ENCODE measurements around the gene MRPL30.
"Not testable (repeated sequence)": the region's sequence is repeated elsewhere in the genome, so short reads cannot be mapped to it uniquely, and the experiment has no call there.

MRPL30 gene

DNA sequence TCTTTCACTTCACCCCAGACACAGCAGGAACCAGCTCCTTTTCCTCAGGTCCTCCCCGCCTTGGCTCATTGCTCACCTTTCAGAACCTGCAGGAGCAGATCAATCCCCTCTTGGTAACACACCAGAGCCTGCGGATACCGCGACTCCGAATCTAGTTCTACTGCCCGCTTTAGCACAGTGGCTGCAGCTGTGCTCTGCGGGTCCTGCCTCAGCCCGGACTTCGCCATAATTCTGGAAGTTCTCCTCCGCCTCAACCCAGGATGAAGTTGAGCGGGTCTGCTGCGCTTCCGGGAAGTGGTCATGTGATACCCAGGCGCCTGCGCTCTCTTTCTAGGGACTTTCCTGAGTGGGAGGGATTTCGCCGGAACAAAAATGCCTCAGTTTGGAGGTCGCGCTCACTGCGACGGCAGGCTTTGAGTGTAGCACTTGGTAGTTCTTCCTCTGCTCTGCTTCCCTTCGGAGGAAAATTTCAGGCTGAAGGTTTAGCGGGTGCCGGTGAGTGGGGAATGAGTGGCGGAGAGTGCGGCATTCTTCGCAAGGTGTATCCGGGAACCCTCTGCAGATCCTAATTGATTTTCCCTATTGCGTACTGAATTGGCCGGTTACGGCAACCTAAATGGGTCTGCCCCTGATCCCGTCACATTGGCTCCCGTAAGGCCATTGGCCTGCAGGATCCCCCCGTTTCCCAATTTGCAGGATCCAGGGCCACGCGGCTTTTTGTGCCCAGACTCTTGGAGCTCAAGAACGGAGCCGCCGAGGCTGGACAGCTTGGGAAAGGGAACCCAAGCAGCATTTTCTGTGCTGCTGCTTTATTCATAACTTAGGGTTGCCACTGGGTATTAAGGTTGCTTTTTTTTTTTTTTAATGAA, at the start of gene MRPL30, which contains the start of gene MITD1:
TSS of gene MRPL30 (plus strand) at position 430 of the 869 bp plus-strand sequence. CDS start 5,020 bp downstream, outside the sequence.
TSS of gene MITD1 (minus strand) at position 304 of the 869 bp plus-strand sequence. CDS start at position 227, 77 bp downstream.
- no peaks in the 10 kb centered on the region for H3K27me3 ChIP-seq
- peaks cover 25% of the 10 kb centered on the region for H3K4me1 ChIP-seq
- H3K4me2 ChIP-seq: peak within 1 kb of the TSS; percentile 90
- peak within 1 kb of the TSS; percentile 78 for H3K27ac ChIP-seq
- H4K20me1 ChIP-seq: peaks cover 42% of the 10 kb centered on the region
- no peak for TF ChIP-seq Cebpa-rat (IDR thresholded peaks at IDR 0.05)
- peaks cover under 1% of the 10 kb centered on the region; the same call in 1 of the 2 replicates for H3K36me3 ChIP-seq
- peak within 1 kb of the TSS; percentile 84 for H3K9ac ChIP-seq
- H3K9me3 ChIP-seq: no peaks in the 10 kb centered on the region
- H3K4me3 ChIP-seq: peak within 1 kb of the TSS; percentile 86

DNA sequence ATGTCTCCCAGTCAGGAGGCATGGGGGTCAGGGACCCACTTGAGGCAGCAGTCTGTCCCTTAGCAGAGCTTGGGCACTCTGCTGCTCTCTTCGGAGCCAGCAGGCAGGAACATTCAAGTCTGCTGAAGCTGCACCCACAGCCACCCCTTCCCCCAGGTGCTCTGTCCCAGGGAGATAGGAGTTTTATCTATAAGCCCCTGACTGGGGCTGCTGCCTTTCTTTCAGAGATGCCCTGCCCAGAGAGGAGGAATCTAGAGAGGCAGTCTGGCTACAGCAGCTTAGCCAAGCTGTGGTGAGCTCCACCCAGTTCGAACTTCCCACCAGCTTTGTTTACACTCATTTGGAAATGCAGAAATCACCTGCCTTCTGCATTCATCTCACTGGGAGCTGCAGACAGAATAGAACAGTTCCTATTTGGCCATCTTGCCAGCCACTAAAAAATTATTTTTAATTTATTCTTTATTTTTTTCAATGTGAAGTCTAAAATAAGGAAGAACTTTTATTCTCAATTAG, 45.9 kb upstream of the MRPL30 start:
- H3K36me3 ChIP-seq, H3K27ac ChIP-seq, H3K4me3 ChIP-seq, H3K9ac ChIP-seq, H3K4me1 ChIP-seq, H3K27me3 ChIP-seq, H3K4me2 ChIP-seq, H4K20me1 ChIP-seq: not testable (repeated sequence)
- H3K9me3 ChIP-seq: peaks cover 37% of the 10 kb centered on the region

DNA sequence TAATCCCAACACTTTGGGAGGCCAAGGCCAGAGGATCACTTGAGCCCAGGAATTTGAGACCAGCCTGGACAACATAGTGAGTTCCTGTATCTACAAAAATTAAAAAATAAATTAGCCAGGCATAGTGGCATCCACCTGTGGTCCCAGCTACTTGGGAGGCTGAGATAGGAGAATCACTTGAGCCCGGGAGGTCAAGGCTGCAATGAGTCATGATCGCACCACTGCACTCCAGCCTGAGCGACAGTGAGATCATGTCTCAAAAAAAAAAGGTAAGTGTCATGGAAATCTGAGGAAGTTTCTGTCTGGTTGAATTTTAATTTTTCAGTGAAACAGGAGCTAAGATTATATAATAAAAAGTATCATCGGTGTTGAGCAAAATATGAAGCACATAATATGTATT, 42.0 kb upstream of the MRPL30 start:
- no peak for TF ChIP-seq Cebpa-rat (IDR thresholded peaks at IDR 0.05)
- Histone ChIP-seq H3K4me1 (peaks cover 15% of the 10 kb centered on the region), H3K27me3 (peaks cover 12% of the 10 kb centered on the region; the same call in 1 of the 2 replicates), H3K9me3 (peaks cover 1% of the 10 kb centered on the region; the same call in 1 of the 2 replicates), H3K4me3 (no peak overlapping the region), H3K36me3 (0 out of 2 replicates have a peak, but pooled peaks cover 5% of the 10 kb centered on the region), H3K27ac (no peak overlapping the region), H3K9ac (no peak overlapping the region), H3K4me2 (no peak overlapping the region), H4K20me1 (0 out of 2 replicates have a peak, but pooled peaks cover 7% of the 10 kb centered on the region)

DNA sequence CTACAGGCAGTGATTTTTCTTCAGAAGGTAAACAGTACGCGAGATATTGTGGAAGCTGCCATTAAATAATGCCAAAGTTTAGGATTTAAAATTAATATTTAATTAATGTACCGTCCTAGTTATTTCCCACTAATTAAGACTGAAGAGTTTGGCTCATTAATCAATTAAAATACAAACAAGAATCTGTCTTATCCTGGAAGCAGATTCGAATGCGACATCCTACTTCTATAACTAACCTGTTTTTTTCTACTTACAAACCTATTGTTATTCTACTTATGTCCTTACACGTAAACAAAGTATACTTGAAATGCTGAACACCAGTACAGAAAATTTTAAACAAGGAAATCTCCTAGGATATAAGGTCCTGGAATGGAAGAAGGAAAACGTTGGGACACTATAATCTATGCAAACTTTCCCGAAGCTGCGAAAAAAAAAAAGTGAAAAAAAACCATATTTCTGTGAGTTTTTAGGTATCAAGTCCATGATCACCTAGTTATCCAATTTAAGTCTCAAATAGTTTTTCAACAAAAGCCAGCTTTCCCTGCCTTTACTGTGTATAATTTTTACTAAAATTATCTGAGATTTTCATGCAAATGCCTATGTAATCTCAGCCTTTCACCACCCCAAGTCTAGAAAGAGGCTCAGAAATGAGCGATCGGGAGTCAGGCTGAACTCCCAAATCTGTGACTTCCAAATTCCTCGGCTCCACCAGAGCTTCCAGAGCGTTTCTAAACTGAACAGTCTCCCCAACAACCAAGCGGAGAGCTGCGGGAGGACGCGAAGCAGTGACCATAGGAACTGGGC, 40.7 kb upstream of the MRPL30 start:
- Histone ChIP-seq H3K4me2 (peak overlapping the region; percentile 95), H3K27me3 (peaks cover 12% of the 10 kb centered on the region; the same call in 1 of the 2 replicates), H3K9ac (peak overlapping the region; percentile 75), H4K20me1 (0 out of 2 replicates have a peak, but pooled peaks cover 7% of the 10 kb centered on the region), H3K9me3 (no peaks in the 10 kb centered on the region), H3K4me3 (peak overlapping the region; percentile 92), H3K27ac (0 out of 2 replicates have a peak overlapping the region, but pooled peaks have one; percentile 14), H3K4me1 (peaks cover 15% of the 10 kb centered on the region), H3K36me3 (no peaks in the 10 kb centered on the region)
- no peak for TF ChIP-seq Cebpa-rat (IDR thresholded peaks at IDR 0.05)

DNA sequence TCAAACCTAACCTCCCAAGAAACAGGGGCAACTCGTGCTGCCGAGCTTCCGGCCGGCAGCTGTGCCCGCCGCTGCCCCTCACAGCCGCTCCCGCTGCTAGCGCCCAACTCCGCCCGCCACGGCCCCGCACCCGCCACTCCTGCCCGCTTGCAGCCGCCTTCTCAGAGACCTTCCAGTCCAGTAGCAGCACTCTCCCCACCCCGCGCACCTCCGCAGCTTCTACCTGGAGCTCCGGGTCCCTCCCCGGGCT, 40.2 kb upstream of the MRPL30 start:
- H3K4me1 ChIP-seq: peaks cover 15% of the 10 kb centered on the region
- peak overlapping the region; percentile 95 for H3K4me2 ChIP-seq
- peak overlapping the region; percentile 92 for H3K4me3 ChIP-seq
- TF ChIP-seq Cebpa-rat (IDR thresholded peaks at IDR 0.05): no peak
- peaks cover 12% of the 10 kb centered on the region; the same call in 1 of the 2 replicates for H3K27me3 ChIP-seq
- H3K36me3 ChIP-seq: no peaks in the 10 kb centered on the region
- no peaks in the 10 kb centered on the region for H3K9me3 ChIP-seq
- H4K20me1 ChIP-seq: 0 out of 2 replicates have a peak, but pooled peaks cover 7% of the 10 kb centered on the region
- H3K9ac ChIP-seq: peak overlapping the region; percentile 75
- H3K27ac ChIP-seq: 0 out of 2 replicates have a peak overlapping the region, but pooled peaks have one; percentile 14

DNA sequence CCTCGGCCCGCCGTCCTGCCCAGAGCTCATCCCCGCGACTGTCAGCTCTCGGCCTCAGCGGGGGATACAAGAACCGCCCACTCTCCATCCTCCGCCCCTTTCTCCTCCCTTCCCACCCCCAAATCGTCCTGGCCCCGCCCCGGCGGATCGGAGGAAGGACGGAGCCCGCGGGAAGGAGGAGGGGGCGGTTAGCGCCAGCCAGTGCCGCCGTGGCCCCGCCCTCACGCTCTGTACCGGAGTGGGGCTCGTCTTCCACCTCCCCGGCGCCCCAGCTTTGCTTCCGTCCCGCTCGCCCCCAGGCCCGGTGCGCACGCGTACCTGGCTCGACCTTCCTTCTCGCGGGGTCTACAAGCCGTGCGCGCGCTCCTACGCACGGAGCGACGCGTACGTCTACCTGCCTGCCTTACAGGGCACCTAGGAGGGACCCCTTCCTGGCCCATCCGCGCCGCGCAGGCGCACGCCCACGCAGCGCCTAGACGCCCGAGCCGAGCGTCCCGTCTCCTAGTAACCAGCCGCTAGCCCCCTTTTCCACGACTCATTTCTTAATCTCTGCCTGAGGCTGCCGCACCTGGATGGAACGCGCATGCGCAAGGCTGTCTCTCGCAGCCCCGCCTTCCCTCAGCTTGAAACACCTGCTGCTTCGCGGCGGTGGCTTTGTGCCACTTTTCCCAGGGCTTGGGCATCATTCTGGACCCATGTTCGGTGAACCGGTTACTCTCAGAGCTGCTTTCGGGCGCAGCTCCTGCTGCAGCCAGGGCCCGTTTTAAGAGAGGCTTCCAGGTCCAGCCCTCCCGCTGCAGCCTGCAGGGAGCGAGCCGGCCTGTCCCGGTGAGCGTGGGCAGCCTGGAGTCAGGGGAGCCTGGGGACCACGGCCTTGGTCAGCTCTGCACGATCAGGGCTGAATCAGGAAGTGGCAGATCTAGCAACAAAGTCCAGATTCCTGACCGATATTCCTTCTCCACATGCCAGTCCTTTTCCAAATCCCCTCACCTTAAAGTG, 39.6 kb upstream of the MRPL30 start, which contains the start of gene C2orf15:
TSS of gene C2orf15 (plus strand) at position 598 of the 999 bp plus-strand sequence. CDS start 8,852 bp downstream, outside the sequence.
- no peak for TF ChIP-seq Cebpa-rat (IDR thresholded peaks at IDR 0.05)
- Histone ChIP-seq H3K27me3 (peaks cover 12% of the 10 kb centered on the region; the same call in 1 of the 2 replicates), H3K9me3 (no peaks in the 10 kb centered on the region), H3K4me2 (peak within 1 kb of the TSS; percentile 95), H3K36me3 (no peaks in the 10 kb centered on the region), H3K4me1 (peaks cover 15% of the 10 kb centered on the region), H3K4me3 (peak within 1 kb of the TSS; percentile 92), H3K9ac (peak within 1 kb of the TSS; percentile 75), H3K27ac (peak within 1 kb of the TSS; percentile 14; the same call in 1 of the 2 replicates), H4K20me1 (0 out of 2 replicates have a peak, but pooled peaks cover 7% of the 10 kb centered on the region)

DNA sequence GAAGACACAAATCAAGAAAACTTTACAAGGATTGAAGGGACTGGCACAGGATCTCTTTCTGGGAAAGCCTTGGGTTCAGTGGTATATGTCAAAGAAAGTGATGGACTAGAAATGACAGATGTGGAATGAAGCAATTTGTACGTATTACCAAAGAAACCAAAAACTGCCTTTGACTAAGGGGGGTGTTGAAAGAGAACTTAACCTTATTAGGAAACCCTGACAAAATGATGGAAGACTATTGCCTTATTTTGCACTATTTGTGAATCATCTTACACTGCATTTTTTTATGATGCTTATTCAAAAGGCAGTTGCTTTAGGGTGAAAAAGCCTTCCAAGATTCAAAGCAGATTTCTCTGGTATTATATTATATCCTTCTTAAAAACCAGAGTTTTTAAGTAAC, 30.3 kb upstream of the MRPL30 start:
- Histone ChIP-seq H3K4me3 (no peak overlapping the region), H4K20me1 (no peaks in the 10 kb centered on the region), H3K9ac (no peak overlapping the region), H3K9me3 (no peaks in the 10 kb centered on the region), H3K36me3 (no peaks in the 10 kb centered on the region), H3K4me1 (peaks cover 33% of the 10 kb centered on the region), H3K4me2 (no peak overlapping the region), H3K27me3 (no peaks in the 10 kb centered on the region), H3K27ac (no peak overlapping the region)
- no peak for TF ChIP-seq Cebpa-rat (IDR thresholded peaks at IDR 0.05)

DNA sequence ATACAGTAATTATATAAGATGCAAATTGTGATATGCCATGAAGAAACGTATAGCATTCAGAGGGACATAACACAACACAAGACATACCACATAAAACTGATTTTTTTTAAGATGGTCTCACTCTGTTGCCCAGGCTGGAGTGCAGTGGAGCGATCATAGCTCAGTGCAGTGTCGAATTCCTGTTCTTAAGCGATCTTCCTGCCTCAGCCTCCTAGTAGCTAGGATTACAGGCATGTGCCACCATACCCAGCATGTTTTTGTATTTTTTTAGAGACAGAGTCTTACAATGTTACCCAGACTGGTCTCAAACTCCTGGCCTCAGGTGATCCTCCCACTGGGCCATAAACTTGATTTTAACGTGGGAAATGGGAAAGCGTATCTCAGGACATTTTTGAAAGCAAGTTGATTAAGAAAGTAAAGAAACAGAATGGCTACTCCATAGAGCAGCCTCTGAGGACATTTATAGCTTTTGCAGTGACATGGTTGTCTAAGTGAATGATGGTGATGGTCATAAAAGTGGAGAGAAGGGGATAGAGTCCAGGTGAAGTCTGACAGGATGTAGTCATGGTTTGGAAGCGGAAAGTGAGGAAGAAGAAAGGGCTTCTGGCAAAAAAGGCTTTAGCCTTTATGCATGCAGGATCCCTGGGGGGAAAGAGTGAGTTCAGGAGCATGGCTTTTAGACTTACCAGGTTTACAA, 28.6 kb upstream of the MRPL30 start:
- peaks cover 49% of the 10 kb centered on the region for H3K4me1 ChIP-seq
- H3K9ac ChIP-seq: 0 out of 2 replicates have a peak overlapping the region, but pooled peaks have one; percentile 40
- no peaks in the 10 kb centered on the region for H3K27me3 ChIP-seq
- peaks cover 9% of the 10 kb centered on the region for H3K36me3 ChIP-seq
- H4K20me1 ChIP-seq: no peaks in the 10 kb centered on the region
- no peak overlapping the region for H3K4me3 ChIP-seq
- no peak overlapping the region for H3K27ac ChIP-seq
- peak overlapping the region; percentile 59 for H3K4me2 ChIP-seq
- TF ChIP-seq Cebpa-rat (IDR thresholded peaks at IDR 0.05): no peak
- H3K9me3 ChIP-seq: no peaks in the 10 kb centered on the region

Measured in BLaER1 (cell line).